Measurements from ENCODE around the gene DLX3. TPM values are rescaled to one million over a fixed set of nuclear protein-coding genes. Genes with fewer than 3 reads are reported as not detected.

The DLX3 gene
- total and polyA plus RNA-seq, 4 donors, result 0.17 to 1.3 (median 0.64) TPM

DNA sequence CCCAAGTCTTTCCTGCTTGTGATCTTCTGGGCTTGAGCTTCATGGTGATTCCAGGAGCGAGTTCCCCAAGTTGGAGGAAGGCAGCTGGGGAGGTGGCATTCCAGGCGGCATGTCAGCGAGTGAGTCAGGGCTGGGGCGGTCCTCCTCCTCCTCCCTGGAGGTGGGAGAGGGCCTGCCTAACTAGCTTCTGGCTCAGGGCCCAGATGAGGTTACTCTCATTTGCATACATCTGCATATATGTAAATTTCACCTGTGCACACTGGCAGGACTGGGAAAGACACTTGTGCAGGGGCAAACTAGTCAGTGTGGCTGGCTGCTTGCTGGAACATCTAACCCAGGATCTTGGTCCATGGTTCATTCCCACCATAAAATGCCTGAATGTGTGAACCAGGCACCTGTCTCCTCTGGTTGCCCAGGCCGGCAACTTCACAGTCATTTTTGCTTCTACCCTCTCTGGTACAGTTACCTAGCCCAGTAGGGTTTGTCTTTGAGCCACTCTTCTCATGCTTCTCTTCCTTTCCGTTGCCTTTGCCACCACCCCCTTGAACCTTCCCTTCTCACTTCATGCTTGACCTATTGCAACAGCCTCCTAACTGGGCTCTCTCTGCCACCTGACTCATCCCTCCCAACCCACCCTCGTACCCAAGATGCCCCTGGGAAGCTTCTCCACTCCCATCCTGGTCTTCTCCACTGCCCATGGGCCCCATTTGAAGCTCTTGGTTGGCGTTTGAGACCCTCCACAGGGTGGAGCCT is 35.7 kb downstream of the DLX3 start:
- peaks cover 0 to 34% (median 24%) of the 10 kb centered on the region in 3 donors for H3K27me3 ChIP-seq (ENCODE audit: control insufficient read depth in 3 of 3, insufficient read depth in 3 of 3, low read length in 2 of 3)
- DNase-seq (no peak), ATAC-seq (ENCODE audit: insufficient read depth, low FRiP score) (no peak)
- peaks cover 0 to 4% (median 0%) of the 10 kb centered on the region in 4 donors for H3K9me3 ChIP-seq (ENCODE audit: control insufficient read depth in 4 of 4, insufficient read depth in 3 of 4, low read length in 3 of 4)
- WGBS, 2 donors, result 69 to 72% methylated on average over 8 of the region's 8 CpGs
- H3K27ac ChIP-seq (ENCODE audit: low read depth in 1 of 2, low read length in 1 of 2), result no peak overlapping the region
- peaks cover 0 to 8% (median 4%) of the 10 kb centered on the region in 5 donors for H3K4me1 ChIP-seq (ENCODE audit: control insufficient read depth in 5 of 5, insufficient read depth in 5 of 5, low read length in 5 of 5)
- no peak overlapping the region for H3K4me3 ChIP-seq
- H3K36me3 ChIP-seq (ENCODE audit: control insufficient read depth in 4 of 4, insufficient read depth in 4 of 4, low read length in 4 of 4), result no peaks in the 10 kb centered on the region
- TF ChIP-seq, protein P1, sequence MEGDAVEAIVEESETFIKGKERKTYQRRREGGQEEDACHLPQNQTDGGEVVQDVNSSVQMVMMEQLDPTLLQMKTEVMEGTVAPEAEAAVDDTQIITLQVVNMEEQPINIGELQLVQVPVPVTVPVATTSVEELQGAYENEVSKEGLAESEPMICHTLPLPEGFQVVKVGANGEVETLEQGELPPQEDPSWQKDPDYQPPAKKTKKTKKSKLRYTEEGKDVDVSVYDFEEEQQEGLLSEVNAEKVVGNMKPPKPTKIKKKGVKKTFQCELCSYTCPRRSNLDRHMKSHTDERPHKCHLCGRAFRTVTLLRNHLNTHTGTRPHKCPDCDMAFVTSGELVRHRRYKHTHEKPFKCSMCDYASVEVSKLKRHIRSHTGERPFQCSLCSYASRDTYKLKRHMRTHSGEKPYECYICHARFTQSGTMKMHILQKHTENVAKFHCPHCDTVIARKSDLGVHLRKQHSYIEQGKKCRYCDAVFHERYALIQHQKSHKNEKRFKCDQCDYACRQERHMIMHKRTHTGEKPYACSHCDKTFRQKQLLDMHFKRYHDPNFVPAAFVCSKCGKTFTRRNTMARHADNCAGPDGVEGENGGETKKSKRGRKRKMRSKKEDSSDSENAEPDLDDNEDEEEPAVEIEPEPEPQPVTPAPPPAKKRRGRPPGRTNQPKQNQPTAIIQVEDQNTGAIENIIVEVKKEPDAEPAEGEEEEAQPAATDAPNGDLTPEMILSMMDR (IDR thresholded peaks at IDR 0.05; ENCODE audit: control extremely low read depth, extremely low read depth), result no peak
- no peak overlapping the region for H3K9ac ChIP-seq (ENCODE audit: insufficient read depth in 1 of 2, low read length in 2 of 2)

DNA sequence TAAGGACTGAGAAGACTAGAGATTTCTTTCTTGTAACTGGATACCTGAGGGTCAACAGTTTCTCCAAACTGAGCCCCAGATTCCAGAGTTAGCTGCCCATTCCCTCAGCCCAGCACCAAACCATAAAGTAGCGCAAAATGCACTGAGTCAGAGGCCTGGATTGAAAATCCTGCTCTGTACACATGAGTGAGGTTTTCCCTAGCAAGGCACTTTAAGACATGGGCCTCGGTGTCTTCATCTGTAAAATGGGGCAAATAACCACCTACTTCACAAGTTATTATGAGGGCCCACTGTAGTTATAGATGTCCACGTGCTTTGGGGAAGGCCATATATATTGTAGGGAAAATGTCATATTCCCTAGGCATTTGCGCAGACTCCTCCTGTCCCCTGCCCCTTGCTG is 36.3 kb downstream of the DLX3 start:
- ATAC-seq (ENCODE audit: insufficient read depth, low FRiP score) (no peak), DNase-seq (no peak)
- Histone ChIP-seq H3K27me3 (ENCODE audit: control insufficient read depth in 3 of 3, insufficient read depth in 3 of 3, low read length in 2 of 3) (peaks cover 0 to 27% (median 17%) of the 10 kb centered on the region in 3 donors), H3K4me1 (ENCODE audit: control insufficient read depth in 5 of 5, insufficient read depth in 5 of 5, low read length in 5 of 5) (peaks cover 0 to 4% (median 0%) of the 10 kb centered on the region in 5 donors), H3K36me3 (ENCODE audit: control insufficient read depth in 4 of 4, insufficient read depth in 4 of 4, low read length in 4 of 4) (no peaks in the 10 kb centered on the region), H3K27ac (ENCODE audit: low read depth in 1 of 2, low read length in 1 of 2) (no peak overlapping the region), H3K4me3 (no peak overlapping the region), H3K9ac (ENCODE audit: insufficient read depth in 1 of 2, low read length in 2 of 2) (no peak overlapping the region), H3K9me3 (ENCODE audit: control insufficient read depth in 4 of 4, insufficient read depth in 3 of 4, low read length in 3 of 4) (peaks cover 0 to 2% (median 0%) of the 10 kb centered on the region in 4 donors)
- TF ChIP-seq, protein P1 (IDR thresholded peaks at IDR 0.05; ENCODE audit: control extremely low read depth, extremely low read depth), result no peak
- 90 to 91% methylated on average over 4 of the region's 4 CpGs for WGBS, 2 donors

- Histone ChIP-seq H3K4me3 (no peak overlapping the region), H3K36me3 (ENCODE audit: control insufficient read depth in 4 of 4, insufficient read depth in 4 of 4, low read length in 4 of 4) (no peaks in the 10 kb centered on the region), H3K27ac (ENCODE audit: low read depth in 1 of 2, low read length in 1 of 2) (no peak overlapping the region), H3K9me3 (ENCODE audit: control insufficient read depth in 4 of 4, insufficient read depth in 3 of 4, low read length in 3 of 4) (no peaks in the 10 kb centered on the region), H3K4me1 (ENCODE audit: control insufficient read depth in 5 of 5, insufficient read depth in 5 of 5, low read length in 5 of 5) (no peaks in the 10 kb centered on the region), H3K27me3 (ENCODE audit: control insufficient read depth in 3 of 3, insufficient read depth in 3 of 3, low read length in 2 of 3) (peaks cover 0 to 20% (median 6%) of the 10 kb centered on the region in 3 donors), H3K9ac (ENCODE audit: insufficient read depth in 1 of 2, low read length in 2 of 2) (no peak overlapping the region)
- TF ChIP-seq, protein P1 (IDR thresholded peaks at IDR 0.05; ENCODE audit: control extremely low read depth, extremely low read depth), result no peak
- DNase-seq (no peak), ATAC-seq (ENCODE audit: insufficient read depth, low FRiP score) (no peak)
- WGBS, 2 donors, result 88 to 94% methylated on average over 3 of the region's 3 CpGs
Observed at GRCh38 chr17:49957350-49957749, 37.7 kb downstream of the DLX3 start.
